T-helper 2 cell treated with Interferon-gamma antibody and Interleukin-4, amounts not matched to agents 100 ng/mL and 5 ng/mL, for 36 hours (primary cell): ENCODE measurements around the gene BARX2. TPM values are rescaled to one million over a fixed set of nuclear protein-coding genes. Genes with fewer than 3 reads are reported as not detected.

Experiments used
- intact Hi-C: fragments of 100-400 bp; cut with micrococcal nuclease; formaldehyde crosslinking; loops from one replicate; pipeline ENCODE4 v1.15.1; 2023
- total RNA-seq: library from RNA; stranded (reverse); gene quantifications from 2 replicates; pipeline ENCODE4 v1.2.3, GENCODE V29; 2022

The BARX2 gene
- total RNA-seq, 1 donor from 2014 or later: 0.43 TPM

GRCh38 chr11:129373489-129373953, 2.1 kb upstream of the BARX2 start:
- intact Hi-C loops: no loop called here

DNA sequence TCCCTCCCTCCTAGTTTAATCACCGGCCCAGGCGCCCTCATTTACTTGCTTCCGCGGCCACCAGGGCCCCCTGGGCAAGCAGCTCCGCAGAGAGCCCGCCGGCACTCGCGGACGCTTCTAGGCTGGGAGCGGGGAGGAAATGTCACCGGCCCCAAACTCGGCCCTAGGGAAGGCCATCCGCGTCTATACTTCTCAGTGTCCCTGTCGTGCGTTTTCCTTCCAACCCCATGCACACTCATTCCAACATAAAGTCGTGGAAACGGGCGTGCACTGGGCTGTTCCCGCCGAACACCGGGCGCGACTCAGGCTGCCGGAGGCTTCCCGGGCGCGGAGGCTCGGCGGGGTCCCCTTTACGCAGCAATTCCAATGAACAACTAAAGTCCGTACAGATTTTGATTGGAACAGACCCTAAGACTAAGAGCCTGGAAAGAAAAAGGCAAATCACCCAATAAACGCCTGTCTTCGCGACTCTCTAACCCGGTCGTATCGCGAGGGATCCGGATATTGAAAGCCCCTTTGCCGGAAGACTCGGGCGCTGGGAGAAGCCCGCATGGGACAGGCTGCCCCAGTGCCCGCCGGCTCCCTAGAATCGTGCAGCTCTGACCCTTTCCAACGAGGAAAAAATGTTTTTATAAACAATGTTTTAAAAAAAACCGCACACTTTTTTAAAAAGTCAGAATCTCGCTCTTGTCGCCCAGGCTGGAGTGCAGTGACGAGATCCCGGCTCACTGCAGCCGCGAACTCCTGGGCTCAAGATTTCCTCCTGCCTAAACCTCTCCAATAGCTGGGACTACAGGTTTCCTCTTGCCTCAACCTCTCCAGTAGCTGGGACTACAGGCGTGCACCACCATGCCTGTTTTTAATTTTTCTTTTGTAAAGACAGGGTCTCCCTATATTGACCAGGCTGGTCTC, 1.3 kb upstream of the BARX2 start:
- intact Hi-C loops: no loop called here

DNA sequence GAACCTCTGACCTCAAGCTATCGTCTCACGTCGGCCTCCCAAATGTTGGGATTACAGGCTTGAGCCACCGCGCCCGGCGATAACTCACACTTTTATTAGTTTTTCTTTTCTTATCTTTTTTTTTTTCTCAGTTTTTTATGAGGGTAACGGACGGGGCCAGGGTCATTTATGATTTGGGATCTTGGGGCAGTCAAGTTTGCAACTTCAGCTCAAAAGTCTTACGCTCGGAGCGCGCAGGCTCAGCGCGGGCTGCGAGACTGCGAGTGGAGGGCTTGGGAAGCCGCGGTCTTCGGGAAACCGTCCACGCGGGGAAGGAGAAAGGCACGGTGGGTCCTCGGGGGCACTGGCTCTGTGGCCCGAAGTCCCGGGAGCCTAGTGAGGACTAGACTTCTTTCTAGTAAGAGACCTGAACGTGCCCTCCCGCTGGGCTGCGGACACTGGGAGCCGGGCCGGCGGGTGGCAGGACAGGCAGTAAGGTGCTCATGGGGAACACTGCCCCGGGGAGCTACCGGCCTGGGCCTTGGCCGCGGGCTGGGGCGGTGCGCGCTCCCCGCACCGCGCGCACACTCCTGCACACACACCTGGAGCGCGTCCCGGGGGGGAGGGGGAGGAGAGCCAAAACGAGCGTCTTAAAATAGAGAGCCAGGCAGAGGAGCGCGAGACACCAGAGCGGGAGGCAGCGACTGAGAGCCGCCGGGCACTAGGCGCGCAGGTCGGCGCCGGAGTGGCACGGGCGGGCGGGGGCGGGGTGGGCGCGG, 476 bp upstream of the BARX2 start:
- intact Hi-C loops: loop anchor here (5.0 kb wide), 1 partner anchor 322 kb away; no protein-coding TSS in a partner anchor

- intact Hi-C loops: loop anchor here (5.0 kb wide), 1 partner anchor 321 kb away; no protein-coding TSS in a partner anchor
Measured at GRCh38 chr11:129376658-129377341, 1.2 kb downstream of the BARX2 start.

DNA sequence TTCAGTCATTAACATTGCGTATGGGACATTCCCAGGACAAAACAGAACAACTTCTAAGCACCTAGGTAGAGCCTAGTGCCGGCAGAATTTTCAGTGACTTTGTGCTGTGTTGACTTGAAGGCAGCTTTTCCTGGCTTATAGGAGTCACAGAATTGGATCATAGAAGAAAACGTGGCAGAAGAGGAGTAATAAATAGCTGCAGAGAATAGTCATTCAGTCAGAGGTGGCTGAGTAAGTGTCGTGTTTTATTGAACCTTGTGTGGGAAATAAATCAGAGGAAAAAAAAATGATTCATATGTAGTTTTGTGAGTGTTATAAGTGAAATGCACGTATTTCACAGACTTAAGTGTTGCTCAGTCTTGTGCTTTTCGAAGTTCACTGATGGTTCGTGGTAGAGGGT, 2.1 kb downstream of the BARX2 start:
- intact Hi-C loops: loop anchor here (5.0 kb wide), 1 partner anchor 320 kb away; no protein-coding TSS in a partner anchor

- intact Hi-C loops: no loop called here
Measured at GRCh38 chr11:129380413-129380812, 4.8 kb downstream of the BARX2 start.

GRCh38 chr11:129382583-129382982, 6.9 kb downstream of the BARX2 start:
- intact Hi-C loops: no loop called here

GRCh38 chr11:129383060-129383459, 7.4 kb downstream of the BARX2 start:
- intact Hi-C loops: no loop called here

GRCh38 chr11:129383502-129383901, 7.9 kb downstream of the BARX2 start:
- intact Hi-C loops: no loop called here

- intact Hi-C loops: no loop called here
Measured at GRCh38 chr11:129384415-129384814, 8.8 kb downstream of the BARX2 start.

DNA sequence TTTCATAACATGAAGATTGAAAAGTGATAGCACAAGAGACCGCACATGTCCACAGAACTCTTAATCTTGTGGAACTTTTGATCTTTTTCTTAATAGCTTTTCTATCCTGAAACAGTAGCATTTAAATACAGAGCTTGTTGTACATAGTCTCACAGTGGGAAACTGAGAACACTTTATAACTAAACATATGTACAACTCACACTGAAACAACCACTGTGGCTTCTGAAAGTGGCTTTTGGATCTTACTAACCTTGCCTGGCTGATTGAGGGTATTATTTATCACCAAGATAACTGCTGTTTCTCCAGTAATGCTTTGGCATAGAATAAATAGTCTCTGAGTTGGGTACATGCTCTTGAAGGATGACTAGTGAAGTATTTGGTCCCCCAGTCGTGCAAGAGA, 10.2 kb downstream of the BARX2 start:
- intact Hi-C loops: no loop called here

DNA sequence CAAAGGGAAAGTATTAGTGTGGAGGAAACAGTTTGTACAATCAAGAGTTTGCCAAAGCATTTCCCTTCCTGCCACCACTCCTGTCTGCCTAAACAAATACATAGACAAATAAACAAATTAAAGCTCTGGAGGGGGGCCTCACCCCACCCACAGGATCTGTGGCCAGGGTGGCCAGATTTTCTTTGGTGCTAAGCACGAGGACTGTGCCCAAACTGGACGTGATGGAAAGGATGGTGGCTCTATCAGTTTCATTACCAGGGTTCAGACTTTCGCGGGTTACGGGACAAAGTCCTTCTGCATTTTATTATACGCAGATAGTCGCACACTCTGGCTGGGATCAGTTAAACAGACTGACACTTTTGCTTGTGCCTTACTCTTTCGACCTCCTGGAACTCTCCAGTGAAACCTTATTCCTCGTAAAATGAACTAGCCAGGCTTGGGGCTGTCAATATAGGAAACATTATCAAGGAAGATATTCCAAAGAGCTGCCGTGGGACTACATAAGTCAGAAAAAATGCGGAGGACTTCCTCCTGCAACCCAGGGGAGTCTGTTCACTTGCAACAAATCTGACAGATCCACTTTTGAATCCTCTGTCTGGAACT, 11.2 kb downstream of the BARX2 start:
- intact Hi-C loops: no loop called here

DNA sequence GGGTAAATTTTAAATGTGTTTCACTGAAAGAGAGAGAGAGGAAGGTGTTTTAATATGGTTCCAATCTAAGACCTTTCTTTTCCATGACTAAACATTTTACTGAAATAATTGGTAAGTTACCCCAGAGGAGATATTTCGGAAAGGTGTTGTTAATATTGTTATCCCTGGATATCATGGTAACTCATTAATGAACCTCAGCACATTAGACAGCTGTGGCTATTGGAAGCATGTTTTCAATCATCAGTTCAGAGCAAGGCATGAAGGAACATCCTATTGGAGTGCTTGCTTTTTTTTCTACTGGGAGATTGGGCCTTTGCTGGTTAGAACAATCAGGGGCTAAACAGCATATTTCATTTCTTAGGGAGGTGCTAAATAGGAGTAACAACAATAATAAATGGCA, 11.8 kb downstream of the BARX2 start:
- intact Hi-C loops: no loop called here

DNA sequence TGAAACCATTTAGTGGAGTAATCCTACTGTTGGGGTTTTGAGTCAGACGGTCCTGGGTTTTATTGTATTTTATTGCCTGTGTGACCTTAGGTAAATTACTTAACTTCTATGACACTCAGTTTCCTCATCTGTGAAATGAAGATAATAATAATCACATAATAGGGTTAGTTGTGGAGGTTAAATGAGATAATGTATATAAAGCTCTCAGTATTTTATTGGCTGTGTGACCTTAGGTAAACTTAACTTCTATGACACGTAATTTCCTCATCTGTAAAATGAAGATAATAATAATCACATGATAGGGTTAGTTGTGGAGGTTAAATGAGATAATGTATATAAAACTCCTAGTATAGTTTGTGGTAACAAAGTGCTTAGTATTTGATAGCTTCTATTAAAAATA, 13.2 kb downstream of the BARX2 start:
- intact Hi-C loops: no loop called here

DNA sequence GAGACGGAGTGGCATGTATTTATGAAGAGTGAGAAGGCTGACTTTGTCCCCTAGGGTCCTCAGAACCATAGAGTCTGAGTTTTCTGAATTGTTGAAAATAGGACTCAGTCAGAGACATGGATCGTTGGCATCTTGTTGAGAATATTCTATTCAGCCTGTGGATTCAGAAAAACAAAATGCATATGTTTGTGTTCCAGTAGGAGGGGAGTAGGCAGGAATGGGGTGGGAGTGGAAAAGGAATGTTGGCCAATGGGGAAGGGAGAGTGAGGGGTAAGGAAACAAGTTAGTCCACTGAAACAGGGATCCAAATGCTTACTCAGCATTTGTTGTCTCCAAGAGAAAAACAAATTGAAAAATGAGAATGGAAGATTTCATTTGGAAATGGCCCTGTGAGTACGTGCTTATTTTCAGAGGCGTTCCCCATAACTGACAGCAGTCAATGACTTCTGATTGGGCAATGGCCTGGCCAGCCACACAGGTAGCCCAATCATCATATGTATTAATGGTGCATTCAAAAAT, 14.7 kb downstream of the BARX2 start:
- intact Hi-C loops: no loop called here

DNA sequence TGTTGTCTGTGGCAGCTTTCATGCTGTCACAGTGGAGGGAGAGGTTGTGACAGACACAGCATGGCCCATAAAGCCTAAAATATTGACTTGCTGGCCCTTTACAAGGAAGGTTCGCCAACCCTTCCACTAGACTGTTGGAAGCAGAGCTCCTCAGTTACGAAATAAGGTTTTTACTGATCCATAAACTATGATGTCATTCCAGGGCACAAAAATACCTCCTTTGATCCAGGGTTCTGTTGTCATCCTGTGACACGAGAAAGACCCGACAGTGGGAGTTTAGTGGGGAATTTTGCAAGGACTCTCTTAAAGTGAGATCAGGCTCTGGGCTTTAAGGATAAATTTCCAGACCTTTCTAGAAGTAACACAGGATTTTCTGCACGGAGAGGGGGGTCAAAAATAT, 15.7 kb downstream of the BARX2 start:
- intact Hi-C loops: no loop called here

DNA sequence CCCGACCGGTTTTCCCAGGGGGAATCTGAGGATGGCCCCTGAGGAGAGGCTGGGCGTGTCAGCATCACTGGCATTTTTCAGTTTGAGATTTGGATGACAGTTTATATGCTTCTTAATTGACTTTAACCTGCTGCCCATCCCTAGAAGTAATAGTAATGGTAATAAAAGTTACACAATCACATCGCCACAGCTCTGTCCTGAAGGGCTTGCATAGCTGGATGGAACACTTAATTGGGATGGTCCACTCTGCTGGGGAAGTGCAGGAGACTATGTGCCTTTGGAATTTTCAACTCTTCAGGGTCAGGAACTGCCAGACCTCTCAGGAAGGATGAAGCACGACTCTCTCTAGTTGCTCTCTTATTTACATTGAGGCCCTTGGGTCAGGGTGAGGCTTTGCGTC, 16.2 kb downstream of the BARX2 start:
- intact Hi-C loops: no loop called here

DNA sequence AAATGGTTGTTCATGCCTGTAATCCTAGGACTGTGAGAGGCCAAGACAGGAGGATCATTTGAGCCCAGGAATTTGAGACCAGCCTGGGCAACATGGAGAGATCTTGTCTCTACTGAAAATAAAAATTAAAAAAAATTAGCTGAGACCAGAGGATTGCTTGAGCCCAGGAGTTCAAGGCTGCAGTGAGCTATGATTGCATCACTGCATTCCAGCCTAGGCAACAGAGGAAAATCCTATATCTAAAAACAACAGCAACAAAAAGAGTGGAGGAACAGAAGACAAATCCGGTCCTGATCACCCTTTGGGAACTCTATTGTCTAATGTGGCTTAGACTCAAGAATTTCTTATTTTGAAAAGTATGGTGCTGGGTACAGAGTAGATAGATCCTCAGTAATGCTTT, 17.3 kb downstream of the BARX2 start:
- intact Hi-C loops: no loop called here

- intact Hi-C loops: no loop called here
Measured at GRCh38 chr11:129394709-129395108, 19.1 kb downstream of the BARX2 start.

GRCh38 chr11:129395432-129395831, 19.8 kb downstream of the BARX2 start:
- intact Hi-C loops: no loop called here

DNA sequence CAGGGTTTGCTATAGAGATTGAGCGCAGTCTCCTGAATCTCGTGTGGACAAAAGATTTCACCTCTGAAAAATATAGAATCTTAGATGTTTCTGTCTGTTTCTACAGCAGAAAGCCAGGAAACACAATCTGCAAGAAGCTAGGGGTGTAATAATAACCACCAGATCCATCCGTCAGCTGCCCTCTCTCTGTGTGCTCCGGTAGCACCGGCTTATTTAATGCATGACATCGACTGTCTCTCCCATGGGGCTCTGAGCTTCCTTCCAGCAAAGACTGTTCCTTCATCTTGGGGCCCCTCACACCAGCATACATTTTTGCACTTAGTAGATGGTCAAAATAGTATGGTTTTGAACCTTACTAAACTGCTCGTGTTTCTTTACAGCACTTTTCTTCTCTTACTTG, 20.2 kb downstream of the BARX2 start:
- intact Hi-C loops: no loop called here
